Testis (tissue), 3 donors: ENCODE data around the gene DNAJC4. TPM values are rescaled to one million over a fixed set of nuclear protein-coding genes. Genes with fewer than 3 reads are reported as not detected.

Experiments
- DNase-seq: peaks from one replicate; pipeline ENCODE4 v3.0.0-alpha.2; 2019
- H3K27ac ChIP-seq, 2 donors: fragments of 200-600 bp; sonication (generic); one replicate each; pipeline ENCODE4 v1.5.1; 2019
- H3K27me3 ChIP-seq: fragments of 200-600 bp; sonication (generic); one replicate; pipeline ENCODE4 v1.5.1; 2019
- H3K36me3 ChIP-seq: fragments of 200-600 bp; sonication (generic); one replicate; pipeline ENCODE4 v1.5.1; 2017; ENCODE audit warnings: low read depth; ENCODE audit errors: missing control alignments
- H3K4me1 ChIP-seq: fragments of 200-600 bp; sonication (generic); one replicate; pipeline ENCODE4 v1.5.1; 2019
- H3K4me3 ChIP-seq, 2 donors: fragments of 200-600 bp; sonication (generic); one replicate each; pipeline ENCODE4 v1.5.1; 2017 to 2019
- H3K9me3 ChIP-seq: fragments of 200-600 bp; sonication (generic); one replicate; pipeline ENCODE4 v1.5.1; 2017
- CTCF ChIP-seq, 3 experiments: fragments of 450-650 bp in 2 of 3; fragments of 200-600 bp in 1 of 3; sonication (generic) in 1 of 3; IDR thresholded peaks; one replicate each; pipeline ENCODE4 v1.5.1; 2016 to 2019; ENCODE audit warnings: antibody characterized with exemption in 3 of 3, mild to moderate bottlenecking in 2 of 3, moderate library complexity in 1 of 3
- POLR2A ChIP-seq: fragments of 450-650 bp; IDR thresholded peaks from one replicate; pipeline ENCODE4 v1.6.1; 2017; ENCODE audit warnings: antibody characterized with exemption, mild to moderate bottlenecking, moderate library complexity
- WGBS, 2 donors: methylation state at CpG; one replicate each; pipeline ENCODE4 v1.1.5; 2018; 5-methylcytosine and 5-hydroxymethylcytosine counted together
- intact Hi-C: fragments of 100-400 bp; cut with DNase I; formaldehyde crosslinking; loops from one replicate; pipeline ENCODE4 v1.15.1; 2023; ENCODE audit warnings: low total_unique reads
- polyA plus RNA-seq: library from polyadenylated mRNA; stranded (reverse); fragments of 350-450 nt; fragmentation: Illumina TruSeq; extraction: RNeasy Lipid Tissue Mini Kit (QIAGEN cat#74804); gene quantifications from one replicate; pipeline ENCODE4 v1.2.3, GENCODE V29; 2014; ENCODE audit warnings: low read depth, low replicate concordance; ENCODE audit not compliant: insufficient read depth
- total RNA-seq, 2 donors: library from RNA; depleted of rRNA; stranded (reverse); fragments of >200 nt; gene quantifications; one replicate each; pipeline ENCODE4 v1.2.3, GENCODE V29; 2016

Gene DNAJC4
- total and polyA plus RNA-seq, 3 donors from 2014 or later: 105 to 303 (median 254) TPM

- intact Hi-C loops: no loop called here
- WGBS, 2 donors: 84 to 89% methylated on average over 14 to 15 of the region's 15 CpGs
- no peak overlapping the region for H3K27ac ChIP-seq
Observed at GRCh38 chr11:64232182-64232966, 2.0 kb downstream of the DNAJC4 start.

GRCh38 chr11:64232967-64233315, 2.6 kb downstream of the DNAJC4 start:
- intact Hi-C loops: no loop called here
- H3K4me3 ChIP-seq: no peak overlapping the region
- TF ChIP-seq CTCF (IDR thresholded peaks at IDR 0.05) (no peak), POLR2A (no peak)
- H3K27ac ChIP-seq: no peak overlapping the region
- H3K27me3 ChIP-seq: no peaks in the 10 kb centered on the region
- 87 to 89% methylated on average over 8 of the region's 8 CpGs for WGBS, 2 donors
- peaks cover 27% of the 10 kb centered on the region for H3K4me1 ChIP-seq
- no peaks in the 10 kb centered on the region for H3K9me3 ChIP-seq
- DNase-seq: no peak
- H3K36me3 ChIP-seq: no peaks in the 10 kb centered on the region

More at GRCh38 chr11:64232182-64232966, 2.0 kb downstream of the DNAJC4 start:
- DNase-seq: no peak
- H3K4me1 ChIP-seq: peaks cover 31% of the 10 kb centered on the region
- no peaks in the 10 kb centered on the region for H3K36me3 ChIP-seq
- no peak overlapping the region for H3K4me3 ChIP-seq
- TF ChIP-seq CTCF (IDR thresholded peaks at IDR 0.05) (no peak), POLR2A (no peak)
- H3K9me3 ChIP-seq: no peaks in the 10 kb centered on the region
- no peaks in the 10 kb centered on the region for H3K27me3 ChIP-seq

GRCh38 chr11:64233913-64234586, 3.7 kb downstream of the DNAJC4 start, which contains the start of gene VEGFB:
TSS of gene VEGFB (plus strand) at chr11:64234584. CDS start at chr11:64234834, 250 bp downstream.
- Histone ChIP-seq H3K27ac (peak within 1 kb of the TSS; percentile 77 to 89), H3K4me1 (peaks cover 27% of the 10 kb centered on the region), H3K36me3 (no peaks in the 10 kb centered on the region), H3K4me3 (peak within 1 kb of the TSS; percentile 61 to 73), H3K9me3 (no peaks in the 10 kb centered on the region), H3K27me3 (no peaks in the 10 kb centered on the region)
- DNase-seq: peak; percentile 67
- WGBS, 2 donors: 2% methylated on average over 50 of the region's 62 CpGs; no CpG with 5 or more reads in 1 of the 2 donors
- intact Hi-C loops: no loop called here
- TF ChIP-seq CTCF (IDR thresholded peaks at IDR 0.05) (no peak), POLR2A (no peak)

GRCh38 chr11:64234647-64235379, 4.5 kb downstream of the DNAJC4 start:
- WGBS, 2 donors: 1 to 5% methylated on average over 19 to 47 of the region's 80 CpGs
- Histone ChIP-seq H3K4me1 (peaks cover 23% of the 10 kb centered on the region), H3K36me3 (no peaks in the 10 kb centered on the region), H3K9me3 (no peaks in the 10 kb centered on the region), H3K27ac (peak overlapping the region; percentile 77 to 89), H3K27me3 (no peaks in the 10 kb centered on the region), H3K4me3 (peak overlapping the region; percentile 61 to 73)
- intact Hi-C loops: no loop called here
- TF ChIP-seq CTCF (IDR thresholded peaks at IDR 0.05): no peak
- no peak for TF ChIP-seq POLR2A
- peak; percentile 39 for DNase-seq
